WTC11 (cell line): ENCODE results near the gene CRACDL. TPM values are rescaled to one million over a fixed set of nuclear protein-coding genes. Genes with fewer than 3 reads are reported as not detected.

Source experiments
- ATAC-seq: fragments of 200-7000 bp; cut with Tn5 transposase; 2 replicates; pipeline ENCODE4 v1.10.0; 2021; ENCODE audit warnings: mild to moderate bottlenecking, moderate library complexity
- CTCF ChIA-PET: fragments of 300-600 bp; sonication (Branson Sonifier 250); formaldehyde crosslinking; loops from one replicate; lab custom pipeline; 2021; ENCODE audit warnings: antibody characterized with exemption; lab: Charles Lee
- POLR2A ChIA-PET: fragments of 350-600 bp; sonication (Branson Sonifier 250); formaldehyde crosslinking; loops from one replicate; lab custom pipeline; 2021; ENCODE audit warnings: antibody characterized with exemption; lab: Charles Lee
- DNase-seq: peaks from one replicate; pipeline ENCODE4 v3.0.0; 2021; ENCODE audit warnings: low spot score
- H3K27ac Mint-ChIP-seq: 2 replicates; pipeline ENCODE4 v1.8.0; 2021; ENCODE audit warnings: mixed read lengths
- H3K27me3 Mint-ChIP-seq: 2 replicates; pipeline ENCODE4 v1.8.0; 2021; ENCODE audit warnings: low read depth, mild to moderate bottlenecking, moderate library complexity, mixed read lengths
- H3K36me3 Mint-ChIP-seq: 2 replicates; pipeline ENCODE4 v1.8.0; 2021; ENCODE audit warnings: mixed read lengths
- H3K4me1 Mint-ChIP-seq: 2 replicates; pipeline ENCODE4 v1.8.0; 2022; ENCODE audit warnings: mixed read lengths
- H3K4me3 Mint-ChIP-seq: 2 replicates; pipeline ENCODE4 v1.8.0; 2021; ENCODE audit warnings: mild to moderate bottlenecking, moderate library complexity, mixed read lengths
- H3K9me3 Mint-ChIP-seq: 2 replicates; pipeline ENCODE4 v1.8.0; 2021; ENCODE audit warnings: mixed read lengths
- CREM ChIP-seq: sonication (generic); formaldehyde crosslinking; IDR thresholded peaks from 2 replicates; pipeline ENCODE4 v1.8.1; 2022; ENCODE audit warnings: mild to moderate bottlenecking, missing genetic modification reagents, moderate library complexity
- HMGA2 ChIP-seq: fragments of 250-450 bp; sonication (Bioruptor Pico); IDR thresholded peaks from 2 replicates; pipeline ENCODE4 v1.4.0; 2021; ENCODE audit warnings: mild to moderate bottlenecking, moderate library complexity
- MXD4 ChIP-seq: fragments of 250-450 bp; sonication (Bioruptor Pico); IDR thresholded peaks from 2 replicates; pipeline ENCODE4 v1.8.0; 2021; ENCODE audit warnings: mild to moderate bottlenecking, moderate library complexity, borderline replicate concordance
- MYBL2 ChIP-seq: sonication (generic); formaldehyde crosslinking; IDR thresholded peaks from 2 replicates; pipeline ENCODE4 v1.8.1; 2023; ENCODE audit warnings: mild to moderate bottlenecking, moderate library complexity, missing genetic modification reagents
- NFATC4 ChIP-seq: fragments of 250-450 bp; sonication (Bioruptor Pico); IDR thresholded peaks from 2 replicates; pipeline ENCODE4 v1.9.0; 2021; ENCODE audit warnings: mild to moderate bottlenecking
- NFE2L1 ChIP-seq: sonication (generic); formaldehyde crosslinking; IDR thresholded peaks from 2 replicates; pipeline ENCODE4 v1.8.1; 2023; ENCODE audit warnings: missing genetic modification reagents
- NFYB ChIP-seq: sonication (generic); formaldehyde crosslinking; conservative IDR thresholded peaks from 2 replicates; pipeline ENCODE4 v1.8.0; 2022; ENCODE audit warnings: low read depth, missing genetic modification reagents
- RORB ChIP-seq: fragments of 250-450 bp; sonication (Bioruptor Pico); IDR thresholded peaks from 2 replicates; pipeline ENCODE4 v1.9.0; 2021; ENCODE audit warnings: mild to moderate bottlenecking
- SOX15 ChIP-seq: fragments of 250-450 bp; sonication (Bioruptor Pico); IDR thresholded peaks from 2 replicates; pipeline ENCODE4 v1.9.0; 2021; ENCODE audit warnings: mild to moderate bottlenecking
- SP1 ChIP-seq: sonication (generic); formaldehyde crosslinking; conservative IDR thresholded peaks from 2 replicates; pipeline ENCODE4 v1.8.1; 2022; ENCODE audit warnings: missing genetic modification reagents
- ZBTB21 ChIP-seq: sonication (generic); formaldehyde crosslinking; IDR thresholded peaks from 2 replicates; pipeline ENCODE4 v1.8.1; 2023; ENCODE audit warnings: mild to moderate bottlenecking, missing genetic modification reagents, borderline replicate concordance
- ZNF138 ChIP-seq: sonication (generic); formaldehyde crosslinking; conservative IDR thresholded peaks from 2 replicates; pipeline ENCODE4 v1.8.1; 2022; ENCODE audit warnings: mild to moderate bottlenecking, moderate library complexity, missing genetic modification reagents
- ZNF396 ChIP-seq: fragments of 250-450 bp; sonication (Bioruptor Pico); IDR thresholded peaks from 2 replicates; pipeline ENCODE4 v1.8.0; 2021; ENCODE audit warnings: mild to moderate bottlenecking, moderate library complexity, borderline replicate concordance
- total RNA-seq: library from RNA; stranded (reverse); gene quantifications from 3 replicates; pipeline ENCODE4 v1.2.3, GENCODE V29; 2021
- TF ChIP-seq, protein P1 (sequence below): fragments of 250-450 bp; sonication (Bioruptor Pico); IDR thresholded peaks from 2 replicates; pipeline ENCODE4 v1.9.0; 2021; ENCODE audit warnings: moderate library complexity, mild to moderate bottlenecking, inconsistent platforms, borderline replicate concordance
- TF ChIP-seq, protein P2 (sequence below): fragments of 250-450 bp; sonication (Bioruptor Pico); IDR thresholded peaks from 2 replicates; pipeline ENCODE4 v1.8.0; 2021; ENCODE audit warnings: mild to moderate bottlenecking
- TF ChIP-seq, protein P3 (sequence below): sonication (generic); formaldehyde crosslinking; IDR thresholded peaks from 2 replicates; pipeline ENCODE4 v1.8.0; 2022; ENCODE audit warnings: mild to moderate bottlenecking, missing genetic modification reagents
- TF ChIP-seq, protein P4 (sequence below): sonication (generic); formaldehyde crosslinking; IDR thresholded peaks from 2 replicates; pipeline ENCODE4 v1.8.1; 2023; ENCODE audit warnings: mild to moderate bottlenecking, missing genetic modification reagents, moderate library complexity
- TF ChIP-seq, protein P5 (sequence below): fragments of 250-450 bp; sonication (Bioruptor Pico); IDR thresholded peaks from 2 replicates; pipeline ENCODE4 v2.1.2; 2022; ENCODE audit warnings: mild to moderate bottlenecking, moderate library complexity
- TF ChIP-seq, protein P6 (sequence below): sonication (generic); formaldehyde crosslinking; IDR thresholded peaks from 2 replicates; pipeline ENCODE4 v1.8.0; 2022; ENCODE audit warnings: mild to moderate bottlenecking, missing genetic modification reagents
- TF ChIP-seq, protein P7 (sequence below): sonication (generic); formaldehyde crosslinking; IDR thresholded peaks from 2 replicates; pipeline ENCODE4 v1.8.1; 2023; ENCODE audit warnings: mild to moderate bottlenecking, missing genetic modification reagents
- TF ChIP-seq, protein P8 (sequence below): sonication (generic); formaldehyde crosslinking; IDR thresholded peaks from 2 replicates; pipeline ENCODE4 v1.8.1; 2022; ENCODE audit warnings: low read depth, mild to moderate bottlenecking, moderate library complexity, missing genetic modification reagents, borderline replicate concordance

CRACDL gene
- total RNA-seq, 1 experiment from 2014 or later, result 0.72 TPM

DNA sequence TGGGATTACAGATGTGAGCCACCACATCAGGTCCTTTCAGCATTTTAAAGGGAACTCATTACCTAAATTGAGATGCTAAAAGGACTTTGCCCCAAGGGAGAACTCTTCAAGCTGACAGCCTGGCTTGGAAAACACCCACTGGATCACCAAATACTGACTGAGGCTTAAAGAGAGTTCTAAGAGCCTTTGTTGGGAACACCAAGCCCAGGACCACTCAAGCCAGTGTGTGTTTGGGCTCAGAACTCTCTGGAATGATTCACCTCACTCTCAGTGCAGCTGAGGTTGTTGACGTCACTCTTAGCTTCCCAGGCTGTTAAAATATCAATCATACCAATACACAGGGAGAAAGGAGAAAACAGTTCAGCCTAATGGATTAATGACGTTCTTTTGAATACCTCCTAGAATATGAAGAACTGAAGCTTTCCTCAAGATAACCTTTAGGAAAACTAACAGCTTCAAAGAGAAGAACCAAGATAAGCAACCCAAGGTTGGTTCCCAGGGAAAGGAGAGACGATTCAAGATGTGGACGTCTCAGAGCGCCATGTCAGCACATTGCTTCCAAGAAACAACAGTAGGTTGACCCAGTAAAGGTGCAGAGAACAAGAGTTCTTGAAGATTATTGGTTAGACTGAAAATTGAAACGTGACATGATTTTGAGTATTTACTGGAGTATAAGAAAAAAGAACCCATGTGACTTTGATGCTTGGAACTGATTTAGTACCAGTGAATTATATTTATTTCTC lies 157.1 kb downstream of the CRACDL start:
- Mint-ChIP-seq H3K4me3 (no peak overlapping the region), H3K27me3 (peaks cover 5% of the 10 kb centered on the region; the same call in 1 of the 2 replicates), H3K4me1 (peaks cover 13% of the 10 kb centered on the region), H3K9me3 (peaks cover 28% of the 10 kb centered on the region), H3K36me3 (peaks cover 12% of the 10 kb centered on the region), H3K27ac (no peak overlapping the region)
- TF ChIP-seq ZNF396, result no peak
- TF ChIP-seq NFATC4 (CRISPR knock-in tag), result no peak
- TF ChIP-seq MYBL2 (CRISPR knock-in tag), result no peak
- TF ChIP-seq, protein P1, sequence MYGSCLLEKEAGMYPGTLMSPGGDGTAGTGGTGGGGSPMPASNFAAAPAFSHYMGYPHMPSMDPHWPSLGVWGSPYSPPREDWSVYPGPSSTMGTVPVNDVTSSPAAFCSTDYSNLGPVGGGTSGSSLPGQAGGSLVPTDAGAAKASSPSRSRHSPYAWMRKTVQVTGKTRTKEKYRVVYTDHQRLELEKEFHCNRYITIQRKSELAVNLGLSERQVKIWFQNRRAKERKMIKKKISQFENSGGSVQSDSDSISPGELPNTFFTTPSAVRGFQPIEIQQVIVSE (CRISPR knock-in tag), result no peak
- TF ChIP-seq RORB (CRISPR knock-in tag), result no peak
- TF ChIP-seq ZBTB21, result no peak
- TF ChIP-seq MXD4 (CRISPR knock-in tag), result no peak
- no peak for TF ChIP-seq HMGA2
- TF ChIP-seq, protein P2, sequence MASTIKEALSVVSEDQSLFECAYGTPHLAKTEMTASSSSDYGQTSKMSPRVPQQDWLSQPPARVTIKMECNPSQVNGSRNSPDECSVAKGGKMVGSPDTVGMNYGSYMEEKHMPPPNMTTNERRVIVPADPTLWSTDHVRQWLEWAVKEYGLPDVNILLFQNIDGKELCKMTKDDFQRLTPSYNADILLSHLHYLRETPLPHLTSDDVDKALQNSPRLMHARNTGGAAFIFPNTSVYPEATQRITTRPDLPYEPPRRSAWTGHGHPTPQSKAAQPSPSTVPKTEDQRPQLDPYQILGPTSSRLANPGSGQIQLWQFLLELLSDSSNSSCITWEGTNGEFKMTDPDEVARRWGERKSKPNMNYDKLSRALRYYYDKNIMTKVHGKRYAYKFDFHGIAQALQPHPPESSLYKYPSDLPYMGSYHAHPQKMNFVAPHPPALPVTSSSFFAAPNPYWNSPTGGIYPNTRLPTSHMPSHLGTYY (CRISPR knock-in tag), result no peak
- no peak for TF ChIP-seq NFE2L1 (CRISPR knock-in tag)
- no peak for TF ChIP-seq CREM
- TF ChIP-seq, protein P3, sequence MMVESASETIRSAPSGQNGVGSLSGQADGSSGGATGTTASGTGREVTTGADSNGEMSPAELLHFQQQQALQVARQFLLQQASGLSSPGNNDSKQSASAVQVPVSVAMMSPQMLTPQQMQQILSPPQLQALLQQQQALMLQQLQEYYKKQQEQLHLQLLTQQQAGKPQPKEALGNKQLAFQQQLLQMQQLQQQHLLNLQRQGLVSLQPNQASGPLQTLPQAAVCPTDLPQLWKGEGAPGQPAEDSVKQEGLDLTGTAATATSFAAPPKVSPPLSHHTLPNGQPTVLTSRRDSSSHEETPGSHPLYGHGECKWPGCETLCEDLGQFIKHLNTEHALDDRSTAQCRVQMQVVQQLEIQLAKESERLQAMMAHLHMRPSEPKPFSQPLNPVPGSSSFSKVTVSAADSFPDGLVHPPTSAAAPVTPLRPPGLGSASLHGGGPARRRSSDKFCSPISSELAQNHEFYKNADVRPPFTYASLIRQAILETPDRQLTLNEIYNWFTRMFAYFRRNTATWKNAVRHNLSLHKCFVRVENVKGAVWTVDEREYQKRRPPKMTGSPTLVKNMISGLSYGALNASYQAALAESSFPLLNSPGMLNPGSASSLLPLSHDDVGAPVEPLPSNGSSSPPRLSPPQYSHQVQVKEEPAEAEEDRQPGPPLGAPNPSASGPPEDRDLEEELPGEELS, result no peak
- TF ChIP-seq, protein P4, sequence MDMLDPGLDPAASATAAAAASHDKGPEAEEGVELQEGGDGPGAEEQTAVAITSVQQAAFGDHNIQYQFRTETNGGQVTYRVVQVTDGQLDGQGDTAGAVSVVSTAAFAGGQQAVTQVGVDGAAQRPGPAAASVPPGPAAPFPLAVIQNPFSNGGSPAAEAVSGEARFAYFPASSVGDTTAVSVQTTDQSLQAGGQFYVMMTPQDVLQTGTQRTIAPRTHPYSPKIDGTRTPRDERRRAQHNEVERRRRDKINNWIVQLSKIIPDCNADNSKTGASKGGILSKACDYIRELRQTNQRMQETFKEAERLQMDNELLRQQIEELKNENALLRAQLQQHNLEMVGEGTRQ (CRISPR knock-in tag), result no peak
- TF ChIP-seq SOX15 (CRISPR knock-in tag), result no peak
- ATAC-seq (peak; percentile 22; the same call in 1 of the 2 replicates), DNase-seq (no peak)
- ChIA-PET POLR2A (no interaction called here), CTCF (no interaction called here)

DNA sequence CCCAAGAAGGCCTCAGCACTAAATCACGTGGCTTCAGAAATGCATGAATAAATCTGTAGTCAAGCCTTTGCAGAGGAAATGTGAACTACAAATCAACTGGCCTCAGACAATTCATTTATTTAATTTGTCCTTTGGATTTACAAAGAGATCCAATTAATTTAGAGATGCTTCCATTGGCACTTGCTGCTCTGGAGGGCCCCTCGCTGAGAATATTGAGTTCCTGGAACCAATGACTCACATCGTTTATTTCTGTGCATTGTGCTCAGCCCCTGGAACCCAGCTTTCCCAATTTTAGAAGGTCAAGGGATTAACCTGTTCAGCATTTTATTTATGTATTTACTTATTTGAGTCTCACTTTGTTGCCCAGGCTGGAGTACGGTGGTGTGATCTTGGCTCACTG lies 157.9 kb downstream of the CRACDL start:
- H3K9me3 Mint-ChIP-seq, result peaks cover 28% of the 10 kb centered on the region
- no peak overlapping the region for H3K4me3 Mint-ChIP-seq
- DNase-seq (no peak), ATAC-seq (no peak)
- H3K27ac Mint-ChIP-seq, result no peak overlapping the region
- ChIA-PET POLR2A (no interaction called here), CTCF (no interaction called here)
- peaks cover 5% of the 10 kb centered on the region; the same call in 1 of the 2 replicates for H3K27me3 Mint-ChIP-seq
- peaks cover 12% of the 10 kb centered on the region for H3K36me3 Mint-ChIP-seq
- TF ChIP-seq NFYB (CRISPR knock-in tag) (no peak), SP1 (CRISPR knock-in tag) (no peak), ZBTB21 (no peak), MYBL2 (CRISPR knock-in tag) (no peak), ZNF138 (CRISPR knock-in tag) (no peak)
- TF ChIP-seq, protein P5, sequence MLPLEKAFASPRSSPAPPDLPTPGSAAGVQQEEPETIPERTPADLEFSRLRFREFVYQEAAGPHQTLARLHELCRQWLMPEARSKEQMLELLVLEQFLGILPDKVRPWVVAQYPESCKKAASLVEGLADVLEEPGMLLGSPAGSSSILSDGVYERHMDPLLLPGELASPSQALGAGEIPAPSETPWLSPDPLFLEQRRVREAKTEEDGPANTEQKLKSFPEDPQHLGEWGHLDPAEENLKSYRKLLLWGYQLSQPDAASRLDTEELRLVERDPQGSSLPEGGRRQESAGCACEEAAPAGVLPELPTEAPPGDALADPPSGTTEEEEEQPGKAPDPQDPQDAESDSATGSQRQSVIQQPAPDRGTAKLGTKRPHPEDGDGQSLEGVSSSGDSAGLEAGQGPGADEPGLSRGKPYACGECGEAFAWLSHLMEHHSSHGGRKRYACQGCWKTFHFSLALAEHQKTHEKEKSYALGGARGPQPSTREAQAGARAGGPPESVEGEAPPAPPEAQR (CRISPR knock-in tag), result no peak
- TF ChIP-seq, protein P6, sequence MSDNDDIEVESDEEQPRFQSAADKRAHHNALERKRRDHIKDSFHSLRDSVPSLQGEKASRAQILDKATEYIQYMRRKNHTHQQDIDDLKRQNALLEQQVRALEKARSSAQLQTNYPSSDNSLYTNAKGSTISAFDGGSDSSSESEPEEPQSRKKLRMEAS (CRISPR knock-in tag), result no peak
- TF ChIP-seq, protein P7, sequence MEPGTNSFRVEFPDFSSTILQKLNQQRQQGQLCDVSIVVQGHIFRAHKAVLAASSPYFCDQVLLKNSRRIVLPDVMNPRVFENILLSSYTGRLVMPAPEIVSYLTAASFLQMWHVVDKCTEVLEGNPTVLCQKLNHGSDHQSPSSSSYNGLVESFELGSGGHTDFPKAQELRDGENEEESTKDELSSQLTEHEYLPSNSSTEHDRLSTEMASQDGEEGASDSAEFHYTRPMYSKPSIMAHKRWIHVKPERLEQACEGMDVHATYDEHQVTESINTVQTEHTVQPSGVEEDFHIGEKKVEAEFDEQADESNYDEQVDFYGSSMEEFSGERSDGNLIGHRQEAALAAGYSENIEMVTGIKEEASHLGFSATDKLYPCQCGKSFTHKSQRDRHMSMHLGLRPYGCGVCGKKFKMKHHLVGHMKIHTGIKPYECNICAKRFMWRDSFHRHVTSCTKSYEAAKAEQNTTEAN, result no peak
- TF ChIP-seq, protein P8, sequence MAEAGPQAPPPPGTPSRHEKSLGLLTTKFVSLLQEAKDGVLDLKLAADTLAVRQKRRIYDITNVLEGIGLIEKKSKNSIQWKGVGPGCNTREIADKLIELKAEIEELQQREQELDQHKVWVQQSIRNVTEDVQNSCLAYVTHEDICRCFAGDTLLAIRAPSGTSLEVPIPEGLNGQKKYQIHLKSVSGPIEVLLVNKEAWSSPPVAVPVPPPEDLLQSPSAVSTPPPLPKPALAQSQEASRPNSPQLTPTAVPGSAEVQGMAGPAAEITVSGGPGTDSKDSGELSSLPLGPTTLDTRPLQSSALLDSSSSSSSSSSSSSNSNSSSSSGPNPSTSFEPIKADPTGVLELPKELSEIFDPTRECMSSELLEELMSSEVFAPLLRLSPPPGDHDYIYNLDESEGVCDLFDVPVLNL (CRISPR knock-in tag), result no peak
- H3K4me1 Mint-ChIP-seq, result peaks cover 19% of the 10 kb centered on the region
